ENCODE results near the gene PLPP7. TPM values are rescaled to one million over a fixed set of nuclear protein-coding genes. Genes with fewer than 3 reads are reported as not detected.
"Not testable (repeated sequence)": the region's sequence is repeated elsewhere in the genome, so short reads cannot be mapped to it uniquely, and the experiment has no call there.

Gene PLPP7
- polyA plus RNA-seq, 1 donor (not counting 4 experiments of a cell fraction or from before 2014, with no cell fraction given): not detected

- dilution Hi-C loops (cut with MboI; ENCODE audit: extremely low pct_ligation_motif_present, low sequenced_read_pairs): no loop called here
- H3K27me3 ChIP-seq (ENCODE audit: control insufficient read depth, extremely low read depth, insufficient read depth, low read length): peaks cover 10% of the 10 kb centered on the region
- no peak for FAIRE-seq
Measured at GRCh38 chr9:131329241-131329641, 39.7 kb downstream of the PLPP7 start.

GRCh38 chr9:131330814-131331600, 41.5 kb downstream of the PLPP7 start:
- DNase-seq (ENCODE audit: low read depth, low spot score) (no peak), FAIRE-seq (no peak)
- Histone ChIP-seq H3K4me3 (ENCODE audit: control insufficient read depth in 2 of 3, extremely low read depth in 1 of 3, insufficient read depth in 2 of 3, low read depth in 1 of 3, low read length in 3 of 3) (no peak overlapping the region), H3K27me3 (ENCODE audit: control insufficient read depth, extremely low read depth, insufficient read depth, low read length) (peaks cover 10% of the 10 kb centered on the region), H3K9me3 (ENCODE audit: control insufficient read depth, low read depth, low read length) (no peaks in the 10 kb centered on the region), H2AFZ (ENCODE audit: control insufficient read depth, low read length) (no peak overlapping the region), H3K4me2 (ENCODE audit: control insufficient read depth, extremely low read depth, insufficient read depth, low read depth, low read length) (no peak overlapping the region), H3K36me3 (ENCODE audit: control insufficient read depth in 2 of 2, extremely low read depth in 1 of 2, insufficient read depth in 2 of 2, low read length in 2 of 2) (no peaks in the 10 kb centered on the region), H3K79me2 (ENCODE audit: control insufficient read depth, insufficient read depth, low read length) (no peaks in the 10 kb centered on the region), H3K9me1 (ENCODE audit: control insufficient read depth, extremely low read depth, insufficient read depth, low read length) (no peaks in the 10 kb centered on the region), H3K27ac (ENCODE audit: control insufficient read depth, insufficient read depth, low read length) (no peak overlapping the region), H3K9ac (ENCODE audit: control insufficient read depth, extremely low read depth, insufficient read depth, low read length) (no peak overlapping the region), H3K4me1 (ENCODE audit: control insufficient read depth, extremely low read depth, insufficient read depth, low read length) (no peaks in the 10 kb centered on the region), H4K20me1 (ENCODE audit: control insufficient read depth, extremely low read depth, insufficient read depth, low read length) (no peaks in the 10 kb centered on the region)
- TF ChIP-seq CTCF (optimal IDR thresholded peaks at IDR 0.05 in 1 of 3, IDR thresholded peaks at IDR 0.05 in 1 of 3, conservative IDR thresholded peaks at IDR 0.05 in 1 of 3; ENCODE audit: extremely low read depth in 1 of 3, insufficient read depth in 2 of 3, low read length in 3 of 3) (no peak), EZH2 (IDR thresholded peaks at IDR 0.05; ENCODE audit: low read length) (no peak)
- dilution Hi-C loops (cut with MboI; ENCODE audit: extremely low pct_ligation_motif_present, low sequenced_read_pairs): no loop called here

More at GRCh38 chr9:131329241-131329641, 39.7 kb downstream of the PLPP7 start:
- Histone ChIP-seq H3K9ac (ENCODE audit: control insufficient read depth, extremely low read depth, insufficient read depth, low read length) (no peak overlapping the region), H3K4me1 (ENCODE audit: control insufficient read depth, extremely low read depth, insufficient read depth, low read length) (no peaks in the 10 kb centered on the region), H4K20me1 (ENCODE audit: control insufficient read depth, extremely low read depth, insufficient read depth, low read length) (no peaks in the 10 kb centered on the region), H3K9me1 (ENCODE audit: control insufficient read depth, extremely low read depth, insufficient read depth, low read length) (no peaks in the 10 kb centered on the region), H3K79me2 (ENCODE audit: control insufficient read depth, insufficient read depth, low read length) (no peaks in the 10 kb centered on the region), H3K36me3 (ENCODE audit: control insufficient read depth in 2 of 2, extremely low read depth in 1 of 2, insufficient read depth in 2 of 2, low read length in 2 of 2) (no peaks in the 10 kb centered on the region), H3K4me3 (ENCODE audit: control insufficient read depth in 2 of 3, extremely low read depth in 1 of 3, insufficient read depth in 2 of 3, low read depth in 1 of 3, low read length in 3 of 3) (no peak overlapping the region), H3K9me3 (ENCODE audit: control insufficient read depth, low read depth, low read length) (no peaks in the 10 kb centered on the region), H3K27ac (ENCODE audit: control insufficient read depth, insufficient read depth, low read length) (no peak overlapping the region), H3K4me2 (ENCODE audit: control insufficient read depth, extremely low read depth, insufficient read depth, low read depth, low read length) (no peak overlapping the region), H2AFZ (ENCODE audit: control insufficient read depth, low read length) (no peak overlapping the region)
- TF ChIP-seq CTCF (optimal IDR thresholded peaks at IDR 0.05 in 1 of 3, IDR thresholded peaks at IDR 0.05 in 1 of 3, conservative IDR thresholded peaks at IDR 0.05 in 1 of 3; ENCODE audit: extremely low read depth in 1 of 3, insufficient read depth in 2 of 3, low read length in 3 of 3): no peak
- no peak for TF ChIP-seq EZH2 (IDR thresholded peaks at IDR 0.05; ENCODE audit: low read length)
- DNase-seq (ENCODE audit: low read depth, low spot score): no peak

- H3K4me1 ChIP-seq (ENCODE audit: control insufficient read depth, extremely low read depth, insufficient read depth, low read length); H3K9me3 ChIP-seq (ENCODE audit: control insufficient read depth, low read depth, low read length); H3K9ac ChIP-seq (ENCODE audit: control insufficient read depth, extremely low read depth, insufficient read depth, low read length); dilution Hi-C loops (cut with MboI; ENCODE audit: extremely low pct_ligation_motif_present, low sequenced_read_pairs); H3K4me2 ChIP-seq (ENCODE audit: control insufficient read depth, extremely low read depth, insufficient read depth, low read depth, low read length); H4K20me1 ChIP-seq (ENCODE audit: control insufficient read depth, extremely low read depth, insufficient read depth, low read length); FAIRE-seq; H3K9me1 ChIP-seq (ENCODE audit: control insufficient read depth, extremely low read depth, insufficient read depth, low read length); H3K27me3 ChIP-seq (ENCODE audit: control insufficient read depth, extremely low read depth, insufficient read depth, low read length); DNase-seq (ENCODE audit: low read depth, low spot score); H3K4me3 ChIP-seq (ENCODE audit: control insufficient read depth in 2 of 3, extremely low read depth in 1 of 3, insufficient read depth in 2 of 3, low read depth in 1 of 3, low read length in 3 of 3); H3K36me3 ChIP-seq (ENCODE audit: control insufficient read depth in 2 of 2, extremely low read depth in 1 of 2, insufficient read depth in 2 of 2, low read length in 2 of 2); H3K79me2 ChIP-seq (ENCODE audit: control insufficient read depth, insufficient read depth, low read length); H2AFZ ChIP-seq (ENCODE audit: control insufficient read depth, low read length); H3K27ac ChIP-seq (ENCODE audit: control insufficient read depth, insufficient read depth, low read length): not testable (repeated sequence)
Measured at GRCh38 chr9:131331996-131332395, 42.5 kb downstream of the PLPP7 start.

All from keratinocyte (primary cell).